Measurements from ENCODE around the gene GLA. TPM values are rescaled to one million over a fixed set of nuclear protein-coding genes. Genes with fewer than 3 reads are reported as not detected.

The GLA gene
- total and polyA plus RNA-seq, 2 of the 13 experiments (the other 11 are each of a cell fraction or from before 2014, with no cell fraction given): 31.4 to 59.3 TPM

DNA sequence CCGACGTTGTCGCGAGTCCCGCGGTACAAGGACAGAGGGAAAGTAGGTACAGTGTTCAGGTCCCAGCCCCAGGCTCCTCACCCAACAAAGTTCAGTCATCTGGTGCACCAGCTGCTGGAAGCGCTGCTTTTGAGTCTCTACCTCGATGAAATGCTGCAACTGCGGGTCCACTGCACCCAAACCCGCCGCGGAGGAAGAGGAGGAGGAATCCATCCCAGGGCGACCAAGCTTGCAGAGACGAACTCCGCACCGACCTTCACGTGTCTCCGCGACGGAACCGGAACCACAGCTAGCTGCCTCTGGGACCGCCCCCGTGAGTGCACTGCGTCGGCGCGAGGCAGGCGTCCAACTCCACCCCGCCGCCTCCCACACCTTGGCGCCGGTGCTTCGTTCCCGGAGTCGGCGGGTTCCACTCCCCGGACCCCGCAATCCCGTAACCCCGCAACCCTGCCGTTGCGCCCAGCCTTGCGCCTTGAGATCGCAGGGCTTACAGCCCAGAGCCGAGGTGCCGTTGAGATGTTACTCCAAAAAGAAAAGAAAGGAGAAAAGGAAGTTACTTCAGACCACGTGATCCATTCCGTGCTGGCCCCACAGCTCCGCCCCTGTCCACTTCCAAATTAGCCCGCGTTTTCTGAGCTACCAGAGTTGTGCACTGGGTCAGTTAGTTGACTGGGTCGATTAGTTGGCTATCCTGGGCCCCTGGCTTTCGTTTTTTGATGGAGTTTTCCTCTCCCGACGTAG, 59.1 kb downstream of the GLA start, which contains the start of gene TIMM8A (continued):
- TF ChIP-seq RCOR2 (CRISPR knock-in tag; IDR thresholded peaks at IDR 0.05) (no peak), HNRNPLL (IDR thresholded peaks at IDR 0.05; ENCODE audit: low read depth, low read length, poor library complexity, severe bottlenecking) (peak; percentile 50), ASH2L (IDR thresholded peaks at IDR 0.05; ENCODE audit: insufficient read length, low read depth, low read length) (peak; percentile 74), TEAD2 (CRISPR knock-in tag; IDR thresholded peaks at IDR 0.05) (no peak), ZNF510 (CRISPR knock-in tag; IDR thresholded peaks at IDR 0.05; ENCODE audit: low read depth) (0 out of 2 replicates have a peak, but pooled peaks have one; percentile 39), HOXA3 (CRISPR knock-in tag; IDR thresholded peaks at IDR 0.05) (peak; percentile 49), MYC (CRISPR knock-in tag; IDR thresholded peaks at IDR 0.05; ENCODE audit: borderline replicate concordance) (peak; percentile 91), ZNF251 (CRISPR knock-in tag; IDR thresholded peaks at IDR 0.05) (no peak), TBX3 (IDR thresholded peaks at IDR 0.05; ENCODE audit: borderline replicate concordance) (0 out of 2 replicates have a peak, but pooled peaks have one; percentile 13), SOX6 (IDR thresholded peaks at IDR 0.05) (no peak), SOX6 (CRISPR knock-in tag; IDR thresholded peaks at IDR 0.05) (peak; percentile 34), MAFK (conservative IDR thresholded peaks at IDR 0.05 in 1 of 2, IDR thresholded peaks at IDR 0.05 in 1 of 2; ENCODE audit: low read length in 2 of 2) (no peak), GABPA (IDR thresholded peaks at IDR 0.05; ENCODE audit: low read depth, low read length) (peak; percentile 76), GABPA (CRISPR knock-in tag; IDR thresholded peaks at IDR 0.05; ENCODE audit: low read depth) (peak; percentile 87), ZNF329 (CRISPR knock-in tag; IDR thresholded peaks at IDR 0.05; ENCODE audit: low read depth) (0 out of 2 replicates have a peak, but pooled peaks have one; percentile 26), BORCS8-MEF2B (CRISPR knock-in tag; IDR thresholded peaks at IDR 0.05) (no peak), ZFYVE20 (CRISPR knock-in tag; IDR thresholded peaks at IDR 0.05; ENCODE audit: borderline replicate concordance, low read depth) (no peak), MBNL3 (CRISPR knock-in tag; conservative IDR thresholded peaks at IDR 0.05) (no peak), GTF3A (CRISPR knock-in tag; conservative IDR thresholded peaks at IDR 0.05) (no peak), ZNF672 (CRISPR knock-in tag; IDR thresholded peaks at IDR 0.05) (no peak)
- TF ChIP-seq, protein P1, sequence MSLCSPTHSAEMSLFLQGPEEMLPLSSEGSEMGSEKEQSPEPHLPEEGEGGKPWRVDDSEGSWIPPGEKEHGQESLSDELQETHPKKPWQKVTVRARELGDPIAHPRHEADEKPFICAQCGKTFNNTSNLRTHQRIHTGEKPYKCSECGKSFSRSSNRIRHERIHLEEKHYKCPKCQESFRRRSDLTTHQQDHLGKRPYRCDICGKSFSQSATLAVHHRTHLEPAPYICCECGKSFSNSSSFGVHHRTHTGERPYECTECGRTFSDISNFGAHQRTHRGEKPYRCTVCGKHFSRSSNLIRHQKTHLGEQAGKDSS (CRISPR knock-in tag; IDR thresholded peaks at IDR 0.05; ENCODE audit: borderline replicate concordance, low read depth): no peak
- TF ChIP-seq, protein P2, sequence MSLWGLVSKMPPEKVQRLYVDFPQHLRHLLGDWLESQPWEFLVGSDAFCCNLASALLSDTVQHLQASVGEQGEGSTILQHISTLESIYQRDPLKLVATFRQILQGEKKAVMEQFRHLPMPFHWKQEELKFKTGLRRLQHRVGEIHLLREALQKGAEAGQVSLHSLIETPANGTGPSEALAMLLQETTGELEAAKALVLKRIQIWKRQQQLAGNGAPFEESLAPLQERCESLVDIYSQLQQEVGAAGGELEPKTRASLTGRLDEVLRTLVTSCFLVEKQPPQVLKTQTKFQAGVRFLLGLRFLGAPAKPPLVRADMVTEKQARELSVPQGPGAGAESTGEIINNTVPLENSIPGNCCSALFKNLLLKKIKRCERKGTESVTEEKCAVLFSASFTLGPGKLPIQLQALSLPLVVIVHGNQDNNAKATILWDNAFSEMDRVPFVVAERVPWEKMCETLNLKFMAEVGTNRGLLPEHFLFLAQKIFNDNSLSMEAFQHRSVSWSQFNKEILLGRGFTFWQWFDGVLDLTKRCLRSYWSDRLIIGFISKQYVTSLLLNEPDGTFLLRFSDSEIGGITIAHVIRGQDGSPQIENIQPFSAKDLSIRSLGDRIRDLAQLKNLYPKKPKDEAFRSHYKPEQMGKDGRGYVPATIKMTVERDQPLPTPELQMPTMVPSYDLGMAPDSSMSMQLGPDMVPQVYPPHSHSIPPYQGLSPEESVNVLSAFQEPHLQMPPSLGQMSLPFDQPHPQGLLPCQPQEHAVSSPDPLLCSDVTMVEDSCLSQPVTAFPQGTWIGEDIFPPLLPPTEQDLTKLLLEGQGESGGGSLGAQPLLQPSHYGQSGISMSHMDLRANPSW (CRISPR knock-in tag; IDR thresholded peaks at IDR 0.05; ENCODE audit: borderline replicate concordance): no peak
- TF ChIP-seq, protein P3, sequence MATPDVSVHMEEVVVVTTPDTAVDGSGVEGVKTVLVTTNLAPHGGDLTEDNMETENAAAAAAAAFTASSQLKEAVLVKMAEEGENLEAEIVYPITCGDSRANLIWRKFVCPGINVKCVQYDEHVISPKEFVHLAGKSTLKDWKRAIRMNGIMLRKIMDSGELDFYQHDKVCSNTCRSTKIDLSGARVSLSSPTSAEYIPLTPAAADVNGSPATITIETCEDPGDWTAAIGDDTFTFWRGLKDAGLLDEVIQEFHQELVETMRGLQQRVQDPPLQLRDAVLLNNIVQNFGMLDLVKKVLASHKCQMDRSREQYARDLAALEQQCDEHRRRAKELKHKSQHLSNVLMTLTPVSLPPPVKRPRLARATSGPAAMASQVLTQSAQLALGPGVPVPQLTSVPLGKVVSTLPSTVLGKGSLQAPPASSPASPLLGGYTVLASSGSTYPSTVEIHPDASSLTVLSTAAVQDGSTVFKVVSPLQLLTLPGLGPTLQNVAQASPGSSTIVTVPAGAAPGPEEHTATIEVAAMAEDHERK (CRISPR knock-in tag; IDR thresholded peaks at IDR 0.05; ENCODE audit: low read depth): no peak
- TF ChIP-seq, protein P4, sequence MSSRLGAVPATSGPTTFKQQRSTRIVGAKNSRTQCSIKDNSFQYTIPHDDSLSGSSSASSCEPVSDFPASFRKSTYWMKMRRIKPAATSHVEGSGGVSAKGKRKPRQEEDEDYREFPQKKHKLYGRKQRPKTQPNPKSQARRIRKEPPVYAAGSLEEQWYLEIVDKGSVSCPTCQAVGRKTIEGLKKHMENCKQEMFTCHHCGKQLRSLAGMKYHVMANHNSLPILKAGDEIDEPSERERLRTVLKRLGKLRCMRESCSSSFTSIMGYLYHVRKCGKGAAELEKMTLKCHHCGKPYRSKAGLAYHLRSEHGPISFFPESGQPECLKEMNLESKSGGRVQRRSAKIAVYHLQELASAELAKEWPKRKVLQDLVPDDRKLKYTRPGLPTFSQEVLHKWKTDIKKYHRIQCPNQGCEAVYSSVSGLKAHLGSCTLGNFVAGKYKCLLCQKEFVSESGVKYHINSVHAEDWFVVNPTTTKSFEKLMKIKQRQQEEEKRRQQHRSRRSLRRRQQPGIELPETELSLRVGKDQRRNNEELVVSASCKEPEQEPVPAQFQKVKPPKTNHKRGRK (CRISPR knock-in tag; IDR thresholded peaks at IDR 0.05): no peak

Measured in HepG2 (cell line).